Neural progenitor cell (in vitro differentiated cells): ENCODE results near the gene MEGF9.

Experiments used
- EZH2 ChIP-seq: fragments of 200-600 bp; sonication (generic); IDR thresholded peaks from 2 replicates; pipeline ENCODE4 v1.6.1; 2017; ENCODE audit warnings: antibody characterized with exemption, mild to moderate bottlenecking, moderate library complexity
- TF ChIP-seq, protein P1 (sequence below): fragments of 200-600 bp; sonication (generic); IDR thresholded peaks from 2 replicates; pipeline ENCODE4 v1.5.1; 2017; ENCODE audit warnings: antibody characterized with exemption, mild to moderate bottlenecking

DNA sequence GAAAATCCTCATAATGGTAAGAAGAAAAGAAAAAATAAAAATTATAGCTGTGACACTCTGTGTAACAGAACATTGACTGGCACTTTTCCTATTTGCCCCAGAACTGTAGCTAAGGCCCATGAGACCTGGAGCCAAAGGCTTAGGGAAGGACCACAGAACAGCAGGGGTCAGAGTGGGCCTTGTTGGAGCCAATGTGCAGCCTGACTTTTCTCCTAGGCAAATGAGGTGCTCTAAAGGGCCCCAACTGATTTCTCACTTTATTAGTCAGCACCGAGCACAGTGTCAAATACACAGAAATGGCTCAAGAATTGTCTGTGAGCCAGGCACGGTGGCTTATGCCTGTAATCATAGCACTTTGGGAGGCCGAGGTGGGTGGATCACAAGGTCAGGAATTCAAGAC lies 4.0 kb upstream of the MEGF9 start:
- TF ChIP-seq, protein P1, sequence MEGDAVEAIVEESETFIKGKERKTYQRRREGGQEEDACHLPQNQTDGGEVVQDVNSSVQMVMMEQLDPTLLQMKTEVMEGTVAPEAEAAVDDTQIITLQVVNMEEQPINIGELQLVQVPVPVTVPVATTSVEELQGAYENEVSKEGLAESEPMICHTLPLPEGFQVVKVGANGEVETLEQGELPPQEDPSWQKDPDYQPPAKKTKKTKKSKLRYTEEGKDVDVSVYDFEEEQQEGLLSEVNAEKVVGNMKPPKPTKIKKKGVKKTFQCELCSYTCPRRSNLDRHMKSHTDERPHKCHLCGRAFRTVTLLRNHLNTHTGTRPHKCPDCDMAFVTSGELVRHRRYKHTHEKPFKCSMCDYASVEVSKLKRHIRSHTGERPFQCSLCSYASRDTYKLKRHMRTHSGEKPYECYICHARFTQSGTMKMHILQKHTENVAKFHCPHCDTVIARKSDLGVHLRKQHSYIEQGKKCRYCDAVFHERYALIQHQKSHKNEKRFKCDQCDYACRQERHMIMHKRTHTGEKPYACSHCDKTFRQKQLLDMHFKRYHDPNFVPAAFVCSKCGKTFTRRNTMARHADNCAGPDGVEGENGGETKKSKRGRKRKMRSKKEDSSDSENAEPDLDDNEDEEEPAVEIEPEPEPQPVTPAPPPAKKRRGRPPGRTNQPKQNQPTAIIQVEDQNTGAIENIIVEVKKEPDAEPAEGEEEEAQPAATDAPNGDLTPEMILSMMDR: no peak
- TF ChIP-seq EZH2: no peak
